ENCODE data around the gene PPP2R3A. TPM values are rescaled to one million over a fixed set of nuclear protein-coding genes. Genes with fewer than 3 reads are reported as not detected.
"Not testable (repeated sequence)": the region's sequence is repeated elsewhere in the genome, so short reads cannot be mapped to it uniquely, and the experiment has no call there.

Gene PPP2R3A
- total and polyA plus RNA-seq, 2 experiments from 2014 or later = 6.4 to 15.2 TPM

GRCh38 chr3:135930255-135930654, 35.3 kb upstream of the PPP2R3A start (continued):
- no peak for TF ChIP-seq ZNF462 (CRISPR knock-in tag; IDR thresholded peaks at IDR 0.05)

- H2AFZ ChIP-seq; H3K36me3 Mint-ChIP-seq (ENCODE audit: low read depth): not testable (repeated sequence)
- peaks cover 22% of the 10 kb centered on the region for H3K9me3 Mint-ChIP-seq
Measured at GRCh38 chr3:135935171-135935570, 30.4 kb upstream of the PPP2R3A start.

GRCh38 chr3:135937766-135938165, 27.8 kb upstream of the PPP2R3A start:
- not testable (repeated sequence) for H3K4me3 ChIP-seq; H3K27ac Mint-ChIP-seq; H3K27ac ChIP-seq (ENCODE audit: low read depth); H3K79me2 ChIP-seq (replicated peaks; ENCODE audit: insufficient read depth); ATAC-seq; H3K9me2 ChIP-seq (ENCODE audit: insufficient read depth); H3K4me2 ChIP-seq; H3K4me3 Mint-ChIP-seq; H3K27me3 Mint-ChIP-seq (ENCODE audit: insufficient read depth, low read depth, poor library complexity); H2AFZ ChIP-seq; H3K36me3 ChIP-seq (ENCODE audit: insufficient read depth); H3K4me1 Mint-ChIP-seq; DNase-seq (ENCODE audit: low spot score); H4K20me1 ChIP-seq (replicated peaks; ENCODE audit: insufficient read depth); H3K4me1 ChIP-seq (ENCODE audit: insufficient read depth); H3K36me3 Mint-ChIP-seq (ENCODE audit: low read depth); H3K27me3 ChIP-seq (ENCODE audit: insufficient read depth); H3F3A ChIP-seq (replicated peaks; ENCODE audit: low read depth)
- H3K9me3 Mint-ChIP-seq = peaks cover 22% of the 10 kb centered on the region

More at GRCh38 chr3:135935171-135935570, 30.4 kb upstream of the PPP2R3A start:
- H4K20me1 ChIP-seq (replicated peaks; ENCODE audit: insufficient read depth); H3K4me3 Mint-ChIP-seq; H3K79me2 ChIP-seq (replicated peaks; ENCODE audit: insufficient read depth); H3K27ac ChIP-seq (ENCODE audit: low read depth); H3F3A ChIP-seq (replicated peaks; ENCODE audit: low read depth); ATAC-seq; H3K27me3 ChIP-seq (ENCODE audit: insufficient read depth); H3K4me1 Mint-ChIP-seq; H3K4me3 ChIP-seq; H3K9me2 ChIP-seq (ENCODE audit: insufficient read depth); H3K4me1 ChIP-seq (ENCODE audit: insufficient read depth); H3K4me2 ChIP-seq; H3K27ac Mint-ChIP-seq; H3K36me3 ChIP-seq (ENCODE audit: insufficient read depth); H3K27me3 Mint-ChIP-seq (ENCODE audit: insufficient read depth, low read depth, poor library complexity); DNase-seq (ENCODE audit: low spot score): not testable (repeated sequence)
